RWPE1 (cell line): ENCODE measurements around the gene PTPRN2.

Experiments
- CTCF ChIA-PET: fragments of 350-600 bp; sonication (Branson Sonifier 250); formaldehyde crosslinking; extraction: SDS; loops from one replicate; lab custom pipeline; 2021; lab: Yijun Ruan, JAX
- POLR2A ChIA-PET: fragments of 400-600 bp; formaldehyde crosslinking; extraction: SDS; loops from one replicate; lab custom pipeline; 2020; ENCODE audit warnings: antibody characterized with exemption; ENCODE audit not compliant: low non-redundant PET; lab: Yijun Ruan, JAX
- DNase-seq: peaks from one replicate; pipeline ENCODE4 v3.0.0; 2012; ENCODE audit warnings: low spot score
- H3K27ac ChIP-seq: fragments of 450-650 bp; 2 replicates; pipeline ENCODE4 v1.5.1; 2017
- TF ChIP-seq, protein P1 (sequence below): fragments of 450-650 bp; conservative IDR thresholded peaks from 2 replicates; pipeline ENCODE4 v1.5.1; 2017; ENCODE audit warnings: low read depth, mild to moderate bottlenecking

Gene PTPRN2

DNA sequence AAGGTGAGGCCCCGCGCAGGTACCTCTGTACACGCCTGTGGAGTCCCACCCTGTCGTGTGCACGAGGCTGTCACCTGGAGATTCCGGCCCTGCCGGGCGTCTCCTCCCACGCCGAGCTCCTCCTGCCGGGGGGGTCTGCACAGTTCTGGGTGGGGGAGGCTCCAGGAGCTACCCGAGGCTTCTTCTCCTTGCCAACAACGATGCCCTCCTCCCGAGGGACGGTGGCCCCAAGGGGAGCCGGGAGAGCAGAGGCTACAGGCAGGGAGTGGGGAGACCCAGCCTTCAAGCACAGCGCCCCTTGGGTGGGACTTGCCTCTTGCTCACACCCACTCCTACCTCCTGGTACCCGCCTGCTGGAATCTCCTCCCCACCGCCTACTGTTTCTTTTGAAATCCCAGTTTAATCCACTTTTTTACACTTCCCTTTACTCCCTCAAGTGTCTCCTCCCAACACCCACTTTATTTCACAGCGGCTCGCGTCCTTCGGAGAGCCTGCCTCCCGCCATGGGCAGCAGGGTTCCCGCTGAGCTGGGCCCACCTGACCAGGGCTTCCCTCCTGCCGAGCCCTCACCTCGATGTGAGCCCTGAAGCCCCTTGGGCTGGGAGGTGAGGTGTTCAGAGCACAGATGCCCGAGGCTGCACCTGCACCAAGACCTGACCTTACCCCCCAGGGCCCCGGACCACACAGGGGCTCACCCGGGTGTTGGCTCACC lies 912.8 kb downstream of the PTPRN2 start:
- no peak for DNase-seq

DNA sequence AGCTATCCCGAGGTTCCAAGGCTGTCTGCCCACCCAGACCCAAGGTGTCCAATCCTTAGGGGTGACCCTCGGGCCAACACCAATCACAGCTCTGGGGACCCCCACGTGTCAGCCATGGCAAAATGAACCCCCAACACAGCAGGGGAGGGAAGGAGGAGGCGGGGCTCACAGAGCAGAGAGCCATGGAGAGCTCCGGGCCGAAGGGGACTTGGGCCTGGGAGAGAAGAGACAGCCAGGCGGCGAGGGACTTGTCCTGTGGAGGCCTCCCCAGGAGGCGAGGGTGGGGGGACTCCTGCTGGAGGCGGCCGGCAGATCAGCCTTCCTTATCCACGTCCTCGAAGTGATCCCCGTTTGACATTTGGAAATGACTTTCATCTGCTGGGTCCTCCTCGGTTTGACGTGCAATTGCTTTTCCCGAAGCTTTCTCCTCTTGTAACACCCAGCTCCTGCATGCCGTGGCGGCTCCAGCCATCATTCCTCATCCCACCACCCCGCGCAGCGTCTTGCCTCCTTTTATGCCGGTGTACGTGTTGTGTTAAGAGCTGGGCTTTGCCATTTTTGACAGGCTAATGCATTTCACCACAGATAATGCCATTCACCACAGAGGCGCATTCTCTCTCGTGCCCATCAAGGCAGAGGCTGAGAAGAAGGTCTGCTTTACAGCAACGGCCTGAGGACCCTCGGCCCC lies 913.5 kb downstream of the PTPRN2 start:
- no peak overlapping the region for H3K27ac ChIP-seq
- POLR2A ChIA-PET, result no interaction called here
- CTCF ChIA-PET, result no interaction called here
- no peak for DNase-seq
- TF ChIP-seq, protein P1, sequence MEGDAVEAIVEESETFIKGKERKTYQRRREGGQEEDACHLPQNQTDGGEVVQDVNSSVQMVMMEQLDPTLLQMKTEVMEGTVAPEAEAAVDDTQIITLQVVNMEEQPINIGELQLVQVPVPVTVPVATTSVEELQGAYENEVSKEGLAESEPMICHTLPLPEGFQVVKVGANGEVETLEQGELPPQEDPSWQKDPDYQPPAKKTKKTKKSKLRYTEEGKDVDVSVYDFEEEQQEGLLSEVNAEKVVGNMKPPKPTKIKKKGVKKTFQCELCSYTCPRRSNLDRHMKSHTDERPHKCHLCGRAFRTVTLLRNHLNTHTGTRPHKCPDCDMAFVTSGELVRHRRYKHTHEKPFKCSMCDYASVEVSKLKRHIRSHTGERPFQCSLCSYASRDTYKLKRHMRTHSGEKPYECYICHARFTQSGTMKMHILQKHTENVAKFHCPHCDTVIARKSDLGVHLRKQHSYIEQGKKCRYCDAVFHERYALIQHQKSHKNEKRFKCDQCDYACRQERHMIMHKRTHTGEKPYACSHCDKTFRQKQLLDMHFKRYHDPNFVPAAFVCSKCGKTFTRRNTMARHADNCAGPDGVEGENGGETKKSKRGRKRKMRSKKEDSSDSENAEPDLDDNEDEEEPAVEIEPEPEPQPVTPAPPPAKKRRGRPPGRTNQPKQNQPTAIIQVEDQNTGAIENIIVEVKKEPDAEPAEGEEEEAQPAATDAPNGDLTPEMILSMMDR, result no peak

More for the DNA sequence above, 912.8 kb downstream of the PTPRN2 start:
- POLR2A ChIA-PET, result no interaction called here
- TF ChIP-seq, protein P1, result no peak
- no peak overlapping the region for H3K27ac ChIP-seq
- CTCF ChIA-PET, result no interaction called here

DNA sequence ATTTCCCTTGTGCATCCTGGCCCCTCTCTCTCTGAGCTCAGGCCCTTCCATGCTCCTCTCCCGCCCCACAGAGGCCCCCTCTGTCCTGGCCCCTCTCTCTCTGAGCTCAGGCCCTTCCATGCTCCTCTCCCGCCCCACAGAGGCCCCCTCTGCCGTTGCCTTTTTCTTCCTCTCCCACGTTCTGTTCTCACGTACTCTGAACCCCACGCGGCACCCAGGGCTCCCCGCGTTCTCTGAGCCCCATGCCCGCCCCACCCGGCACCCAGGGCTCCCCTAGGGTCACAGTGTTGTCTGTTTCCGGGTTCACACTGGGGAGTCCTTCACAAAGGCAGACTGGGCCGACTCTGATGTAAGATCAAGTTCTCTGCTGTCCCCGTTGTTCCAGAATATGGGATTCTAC lies 914.0 kb downstream of the PTPRN2 start:
- ChIA-PET CTCF (no interaction called here), POLR2A (no interaction called here)
- DNase-seq, result no peak
- TF ChIP-seq, protein P1, result no peak
- H3K27ac ChIP-seq, result no peak overlapping the region

DNA sequence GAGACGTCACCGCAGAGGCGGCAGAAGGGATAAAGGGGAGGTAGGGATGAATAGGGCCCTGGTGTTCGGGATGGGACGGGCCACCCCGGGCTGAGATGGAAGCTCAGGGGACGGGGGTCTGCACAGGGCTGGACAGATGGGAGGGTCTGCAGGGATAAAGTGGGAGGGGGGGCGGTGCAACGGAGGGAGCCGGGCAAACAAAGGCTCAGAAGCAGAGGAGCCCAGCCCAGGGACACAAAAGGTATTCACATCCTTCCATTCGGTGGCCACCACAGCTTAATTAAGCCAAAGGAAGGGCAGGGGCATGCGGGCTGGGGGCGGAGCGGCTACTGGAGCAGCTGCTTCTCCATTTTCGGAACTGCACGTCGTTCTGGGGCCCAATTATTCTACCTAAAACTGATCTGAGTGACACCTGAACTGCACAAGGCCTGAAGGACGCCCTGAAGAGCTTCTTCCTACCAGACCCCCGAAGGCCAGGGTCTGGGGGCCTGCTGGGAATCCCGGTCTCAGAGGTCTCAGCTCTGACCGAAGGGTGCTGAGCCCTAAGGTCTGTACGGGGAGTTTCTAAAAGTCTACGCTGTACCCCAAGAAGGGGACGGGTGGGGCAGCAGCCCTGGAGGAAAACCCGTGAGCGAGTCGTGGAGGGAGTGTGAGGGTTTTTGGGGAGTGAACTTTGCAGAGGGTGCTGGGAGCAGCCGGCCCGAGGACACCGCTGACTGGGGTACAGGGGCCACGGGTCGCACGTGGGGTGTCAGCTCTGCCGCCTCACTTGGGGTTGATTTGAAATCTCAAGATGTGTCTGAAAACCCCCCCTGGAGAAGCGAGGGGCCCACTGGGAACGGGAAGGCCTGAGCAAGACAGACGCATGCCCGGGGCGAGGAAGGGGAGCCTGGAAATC lies 916.0 kb downstream of the PTPRN2 start:
- POLR2A ChIA-PET, result no interaction called here
- TF ChIP-seq, protein P1, result no peak
- no peak for DNase-seq
- no peak overlapping the region for H3K27ac ChIP-seq
- CTCF ChIA-PET, result no interaction called here

DNA sequence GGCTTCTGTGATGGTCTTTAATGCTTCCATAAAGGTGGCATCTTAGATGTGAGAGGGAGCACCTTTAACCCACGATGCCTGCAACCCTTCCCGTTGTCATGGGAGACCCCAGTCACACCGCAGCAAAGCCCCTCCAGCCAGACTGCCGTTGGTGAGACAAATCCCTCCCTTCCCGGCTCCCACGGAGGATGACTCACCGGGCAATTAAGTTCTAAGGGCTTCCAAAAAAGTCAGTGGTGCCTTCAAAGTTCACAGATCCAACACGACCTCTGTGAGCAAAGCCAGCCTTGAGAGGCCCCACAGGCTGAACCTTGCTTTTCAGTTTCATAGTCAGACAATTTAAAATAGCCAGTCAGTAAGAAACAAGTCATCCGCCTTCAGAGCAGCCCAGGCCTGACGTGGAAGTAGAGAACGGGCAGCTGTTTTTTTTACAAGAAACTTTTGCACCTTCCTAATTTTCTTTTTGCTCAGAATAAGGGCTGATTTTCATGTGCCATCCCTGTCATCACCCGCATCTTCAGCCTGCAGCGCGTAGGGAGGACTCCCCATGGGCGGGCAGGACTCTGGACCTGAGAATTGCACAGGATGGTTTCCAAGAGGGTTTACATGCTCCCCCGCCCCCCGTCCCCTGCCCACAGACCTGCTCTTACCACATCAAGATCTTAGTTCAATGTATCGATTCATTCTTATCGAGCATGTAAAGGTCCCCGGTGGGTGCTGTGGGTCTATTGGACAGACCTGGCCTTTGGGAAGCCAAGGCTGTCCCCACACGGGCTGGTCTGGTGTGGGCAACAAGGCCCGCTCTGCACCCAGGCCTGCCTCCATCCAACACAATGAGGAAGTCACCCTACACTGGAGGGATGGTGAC lies 916.9 kb downstream of the PTPRN2 start:
- POLR2A ChIA-PET, result no interaction called here
- H3K27ac ChIP-seq, result no peak overlapping the region
- TF ChIP-seq, protein P1, result no peak
- no peak for DNase-seq
- CTCF ChIA-PET, result no interaction called here
